ENCODE measurements around the gene PNPLA7.

Gene PNPLA7

DNA sequence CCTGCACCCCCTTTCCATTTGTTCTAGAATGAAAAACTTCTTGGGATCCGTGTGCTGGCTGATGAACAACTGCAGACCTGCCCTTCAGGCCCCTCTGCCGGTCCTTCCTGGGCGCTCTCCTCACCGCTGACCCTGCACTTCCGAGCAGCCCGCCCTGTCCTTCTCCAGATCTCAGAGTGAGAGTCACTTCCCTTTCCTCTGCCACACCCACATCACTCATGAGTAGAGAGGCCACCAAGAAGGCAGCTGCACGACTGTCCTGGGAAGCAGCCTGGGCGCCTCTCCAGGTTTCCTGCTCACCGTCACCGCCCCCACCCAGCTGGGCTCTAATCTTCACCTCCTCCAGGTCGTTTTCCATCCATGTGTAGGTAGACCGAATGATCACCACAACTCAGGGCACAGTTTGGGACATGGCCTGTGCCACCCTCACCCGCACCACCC, 56.1 kb downstream of the PNPLA7 start:
- DNase-seq (ENCODE audit: low spot score) = no peak

DNA sequence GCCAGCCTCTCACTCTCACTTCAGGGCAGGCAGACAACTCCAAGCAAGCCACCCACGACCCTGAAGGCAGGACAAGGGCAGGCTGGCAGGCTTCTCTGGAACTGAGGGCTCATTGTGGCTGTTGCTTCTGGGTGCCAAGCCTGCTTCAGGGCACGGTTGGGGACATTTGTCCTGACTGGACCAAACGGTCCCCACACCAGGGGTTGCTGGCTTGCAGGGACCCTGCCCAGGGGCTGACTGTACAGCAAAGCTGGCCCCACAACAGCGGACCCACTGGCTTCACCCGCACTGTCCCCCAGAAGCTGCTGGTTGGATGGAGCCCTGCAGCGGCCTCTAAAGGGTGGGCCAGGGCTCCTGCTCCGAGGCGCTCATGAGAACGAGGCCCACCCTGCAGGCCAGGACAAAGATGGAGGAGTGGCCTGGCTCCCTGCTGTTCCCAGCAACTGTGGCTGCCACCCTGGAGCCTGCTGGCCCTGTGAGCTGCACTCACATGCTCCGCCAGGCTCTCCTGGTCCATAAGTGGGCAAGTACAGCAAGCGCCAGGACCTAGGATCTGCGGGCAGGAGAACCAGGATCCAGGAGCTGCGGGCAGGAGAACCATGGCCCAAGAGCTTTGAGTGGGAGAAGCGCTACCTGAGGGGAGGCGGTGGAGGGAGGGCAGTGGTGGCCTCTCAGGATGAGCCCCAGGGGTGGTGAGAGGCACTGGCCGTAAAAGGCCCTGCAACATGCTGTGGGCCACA, 56.7 kb downstream of the PNPLA7 start:
- no peak for DNase-seq (ENCODE audit: low spot score)

DNA sequence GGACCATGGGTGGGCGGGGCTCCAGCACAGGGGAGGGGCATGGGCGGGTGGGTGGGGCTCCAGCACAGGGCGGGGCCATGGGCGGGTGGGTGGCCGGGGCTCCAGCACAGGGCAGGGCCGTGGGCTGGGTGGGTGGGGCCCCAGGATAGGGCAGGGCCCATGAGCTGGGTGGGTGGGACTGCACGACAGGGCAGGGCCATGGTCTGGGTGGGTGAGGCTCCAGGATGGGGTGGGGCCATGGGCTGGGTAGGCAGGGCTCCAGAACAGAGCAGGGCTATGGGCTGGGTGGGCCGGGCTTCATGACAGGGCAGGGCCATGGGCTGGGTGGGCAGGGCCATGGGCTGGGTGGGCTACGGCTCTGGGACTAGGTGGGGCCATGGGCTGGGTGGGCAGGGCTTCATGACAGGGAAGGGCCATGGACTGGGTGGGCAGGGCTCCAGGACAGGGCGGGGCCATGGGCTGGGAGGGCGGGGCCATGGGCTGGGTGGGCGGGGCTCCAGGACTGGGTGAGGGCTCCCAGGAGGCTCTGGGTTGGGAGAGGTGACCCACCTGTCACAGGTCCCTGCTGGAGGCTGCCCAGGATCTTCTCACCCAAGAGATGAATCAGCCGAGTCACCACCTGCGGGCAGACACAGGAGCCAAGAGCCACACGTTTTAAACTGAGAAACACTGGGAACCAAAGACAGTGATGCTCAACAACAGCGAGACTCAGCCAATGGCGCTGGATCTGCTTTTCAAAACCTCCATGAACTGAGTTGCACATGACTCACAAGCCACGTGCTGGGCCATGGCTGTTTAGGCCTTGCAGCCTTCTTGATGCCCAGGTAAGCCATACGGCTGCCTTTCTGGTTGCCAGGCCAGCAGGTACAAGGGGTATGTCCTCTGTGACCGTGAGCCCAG, 57.5 kb downstream of the PNPLA7 start:
- peak; percentile 97 for DNase-seq (ENCODE audit: low spot score)

DNA sequence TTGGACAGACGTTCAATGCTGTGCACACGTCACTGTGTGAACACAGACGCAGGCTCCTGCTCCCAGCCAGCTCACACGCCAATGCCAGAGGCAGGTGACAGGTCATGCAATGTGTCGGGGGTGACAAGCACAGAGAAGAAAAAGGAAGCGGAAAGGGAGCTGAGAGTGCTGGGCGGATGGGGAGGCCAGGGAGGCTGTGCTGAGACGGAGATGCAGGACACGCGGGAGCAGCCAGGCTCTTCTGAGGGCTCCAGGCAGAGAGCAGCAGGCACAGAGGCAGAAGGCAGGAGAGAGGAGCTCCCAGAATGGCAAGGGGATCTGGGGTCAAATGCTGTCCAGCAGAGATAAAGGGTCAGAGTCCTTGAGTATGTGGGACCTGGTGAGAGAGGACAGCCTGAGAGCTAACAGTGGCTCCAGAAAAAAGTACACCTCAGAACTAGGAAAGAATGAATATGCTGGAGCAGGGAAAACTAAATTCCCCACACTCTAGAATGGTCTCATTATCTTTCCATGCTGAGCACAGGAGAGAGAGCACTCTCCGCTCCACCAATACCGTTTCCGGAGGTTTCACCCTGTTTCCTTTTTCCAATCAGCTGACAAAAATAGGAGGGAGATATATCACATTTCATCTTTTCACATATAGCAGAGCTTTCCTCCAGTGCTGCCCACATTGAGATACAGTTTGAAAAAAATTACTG, 58.3 kb downstream of the PNPLA7 start:
- no peak for DNase-seq (ENCODE audit: low spot score)

DNA sequence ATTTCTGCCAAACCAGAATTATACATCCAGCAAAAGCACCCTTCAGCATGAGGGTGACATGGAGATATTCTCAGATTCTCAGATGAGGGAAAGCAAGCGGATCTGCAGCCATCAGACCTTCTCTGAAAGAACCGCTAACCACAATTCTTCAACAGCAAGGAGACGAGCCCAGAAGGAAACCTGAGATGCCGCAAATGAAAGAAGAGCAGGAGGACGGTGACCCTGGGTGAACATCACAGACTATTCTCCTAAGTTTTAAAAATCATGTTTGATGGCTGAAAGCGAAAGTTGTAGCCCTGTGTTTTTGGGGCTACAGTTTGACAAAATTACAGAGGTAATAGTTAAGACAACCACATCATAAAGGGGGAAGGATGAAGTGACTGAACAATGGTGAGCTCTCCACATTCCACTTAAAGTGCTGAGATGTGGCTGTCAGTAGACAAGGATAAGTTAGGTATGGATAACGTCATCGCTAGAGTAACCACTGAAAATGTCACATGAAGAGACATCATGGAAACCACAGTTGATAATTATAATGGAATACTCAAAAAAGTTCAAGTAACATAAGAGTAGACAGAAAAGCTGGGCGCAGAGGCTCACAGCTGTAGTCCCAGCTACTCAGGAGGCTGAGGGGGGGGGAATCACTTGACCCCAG, 59.5 kb downstream of the PNPLA7 start:
- DNase-seq (ENCODE audit: low spot score) = no peak

DNA sequence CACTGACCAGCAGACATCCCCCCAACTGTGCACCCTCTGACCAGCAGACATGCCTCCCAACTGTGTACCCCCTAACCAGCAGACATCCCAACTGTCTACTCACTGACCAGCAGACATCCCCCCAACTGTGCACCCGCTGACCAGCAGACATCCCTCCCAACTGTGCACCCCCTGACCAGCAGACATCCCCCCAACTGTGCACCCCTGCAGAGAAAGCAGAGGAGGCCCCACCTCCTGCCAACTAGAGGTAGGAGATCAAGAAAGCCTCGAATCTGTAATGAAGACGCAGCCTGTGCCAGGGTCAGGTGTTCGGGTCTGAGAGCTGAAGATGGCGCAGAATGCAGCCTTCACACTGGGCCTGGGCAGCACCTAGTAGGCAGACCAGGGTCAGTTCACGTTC, 61.3 kb downstream of the PNPLA7 start:
- DNase-seq (ENCODE audit: low spot score) = no peak

DNA sequence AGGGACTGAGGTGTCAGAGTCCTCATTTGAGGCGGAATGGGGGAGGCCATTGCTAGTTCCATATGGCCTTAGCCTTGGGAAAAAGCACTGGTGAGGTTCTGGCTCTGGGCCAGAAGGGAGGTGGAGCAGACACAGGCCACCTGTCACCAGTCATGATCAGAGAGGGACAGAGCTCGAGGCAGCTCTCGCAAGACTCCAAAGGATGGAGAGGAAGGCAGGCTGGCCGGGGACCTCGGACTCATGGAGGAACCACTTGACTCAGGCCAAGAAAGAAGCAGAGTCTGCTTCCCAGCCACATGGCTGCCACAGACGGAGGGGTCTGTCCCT, 61.9 kb downstream of the PNPLA7 start:
- DNase-seq (ENCODE audit: low spot score) = no peak

DNA sequence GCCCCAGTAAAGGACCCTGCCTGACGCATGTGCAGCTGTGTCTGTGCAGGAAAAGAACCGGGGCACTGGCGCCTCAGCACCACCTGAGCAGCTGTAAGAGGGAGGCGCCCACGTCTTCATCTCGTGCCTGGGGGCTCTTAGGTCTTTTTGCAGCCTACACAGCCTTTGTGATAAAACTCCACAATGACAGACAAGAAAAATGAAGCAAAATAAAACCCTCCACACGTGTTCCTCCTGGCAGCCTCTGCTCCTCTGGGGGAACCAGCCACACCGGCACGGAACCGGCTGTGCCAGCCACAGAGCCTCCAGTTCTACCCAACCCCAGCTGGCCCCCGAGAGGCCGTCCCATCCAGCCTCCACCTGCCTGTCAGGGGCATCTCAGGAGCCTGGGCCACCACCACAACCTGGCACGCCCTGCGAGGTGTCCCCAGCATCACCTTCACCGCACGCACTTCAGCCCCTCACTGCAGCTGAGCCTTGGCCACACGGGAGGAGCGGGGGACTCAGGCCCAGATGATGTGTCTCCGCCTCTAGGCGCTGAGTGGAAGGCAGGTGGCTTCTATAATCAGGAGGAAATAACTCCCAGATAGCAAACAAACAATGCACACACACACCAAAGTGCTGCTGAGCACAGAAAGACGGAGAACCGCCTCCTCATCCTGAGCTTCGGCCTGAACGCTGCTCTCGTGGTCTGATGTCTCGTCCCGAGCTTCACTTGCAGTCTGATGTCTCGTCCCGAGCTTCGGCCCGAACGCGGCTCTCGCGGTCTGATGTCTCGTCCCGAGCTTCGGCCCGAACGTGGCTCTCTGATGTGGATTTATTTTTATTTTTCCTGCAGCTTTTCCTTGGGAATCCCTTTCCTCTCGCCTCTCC, 62.5 kb downstream of the PNPLA7 start:
- no peak for DNase-seq (ENCODE audit: low spot score)

DNA sequence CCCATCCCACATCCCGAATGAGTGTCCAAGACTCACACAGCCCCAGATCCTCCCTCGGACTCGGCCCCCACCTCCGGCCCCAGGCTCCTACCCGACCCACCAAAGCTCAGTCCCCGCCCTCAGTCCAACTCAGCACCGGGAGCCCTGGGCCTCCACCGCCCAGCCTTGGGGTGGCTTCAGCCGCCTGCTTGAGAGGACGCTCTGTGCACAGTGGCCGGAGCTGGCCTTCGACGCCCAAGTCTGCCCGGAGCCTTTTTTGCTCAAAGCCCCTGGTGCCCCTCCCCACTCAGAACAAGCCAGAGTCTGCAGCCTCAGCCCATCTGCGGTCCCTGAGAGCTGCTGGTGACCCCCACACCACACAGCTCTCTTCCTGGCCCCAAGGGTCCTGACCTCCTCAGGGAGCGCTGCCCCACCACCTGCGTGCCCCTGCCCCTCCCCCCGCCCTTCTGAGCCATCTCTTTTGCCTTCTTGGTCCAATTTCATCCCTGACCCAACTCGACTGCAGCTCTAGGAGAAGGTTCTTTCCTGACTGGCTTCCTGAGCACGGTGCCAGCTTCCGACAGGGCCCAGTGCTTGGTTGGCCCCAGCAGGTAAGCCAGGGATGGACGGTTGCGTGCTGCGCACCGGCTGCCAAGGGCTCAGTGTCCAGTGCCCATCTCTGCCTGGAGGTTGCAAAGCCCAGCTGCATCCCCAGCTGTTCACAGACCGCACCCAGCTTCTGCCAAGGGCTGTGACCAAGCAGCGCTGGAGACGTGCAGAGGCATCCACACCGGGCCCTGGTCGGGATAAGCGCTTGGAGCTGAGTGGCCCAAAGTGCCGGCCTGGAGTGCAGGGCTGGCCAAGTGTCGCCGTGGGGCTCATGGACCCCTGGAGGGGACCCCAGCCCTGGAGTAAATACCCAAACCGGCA, 63.4 kb downstream of the PNPLA7 start:
- no peak for DNase-seq (ENCODE audit: low spot score)

DNA sequence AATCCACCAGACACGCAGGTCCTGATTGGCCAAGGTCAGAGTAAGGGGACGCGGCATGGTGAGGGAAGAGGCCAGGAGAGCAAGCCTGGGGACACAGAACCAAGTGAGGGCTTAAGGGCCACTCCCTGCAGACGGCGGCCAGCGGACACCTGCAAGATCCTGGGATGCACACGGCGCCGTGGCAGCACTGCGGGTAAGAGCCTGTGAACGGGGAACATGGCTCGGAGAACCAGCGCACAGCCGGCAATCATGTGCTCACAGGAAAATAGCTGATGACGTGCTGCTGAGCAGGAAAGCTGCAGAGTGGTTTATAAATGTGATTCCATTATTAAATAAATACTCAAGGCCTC, 64.1 kb downstream of the PNPLA7 start:
- no peak for DNase-seq (ENCODE audit: low spot score)

DNA sequence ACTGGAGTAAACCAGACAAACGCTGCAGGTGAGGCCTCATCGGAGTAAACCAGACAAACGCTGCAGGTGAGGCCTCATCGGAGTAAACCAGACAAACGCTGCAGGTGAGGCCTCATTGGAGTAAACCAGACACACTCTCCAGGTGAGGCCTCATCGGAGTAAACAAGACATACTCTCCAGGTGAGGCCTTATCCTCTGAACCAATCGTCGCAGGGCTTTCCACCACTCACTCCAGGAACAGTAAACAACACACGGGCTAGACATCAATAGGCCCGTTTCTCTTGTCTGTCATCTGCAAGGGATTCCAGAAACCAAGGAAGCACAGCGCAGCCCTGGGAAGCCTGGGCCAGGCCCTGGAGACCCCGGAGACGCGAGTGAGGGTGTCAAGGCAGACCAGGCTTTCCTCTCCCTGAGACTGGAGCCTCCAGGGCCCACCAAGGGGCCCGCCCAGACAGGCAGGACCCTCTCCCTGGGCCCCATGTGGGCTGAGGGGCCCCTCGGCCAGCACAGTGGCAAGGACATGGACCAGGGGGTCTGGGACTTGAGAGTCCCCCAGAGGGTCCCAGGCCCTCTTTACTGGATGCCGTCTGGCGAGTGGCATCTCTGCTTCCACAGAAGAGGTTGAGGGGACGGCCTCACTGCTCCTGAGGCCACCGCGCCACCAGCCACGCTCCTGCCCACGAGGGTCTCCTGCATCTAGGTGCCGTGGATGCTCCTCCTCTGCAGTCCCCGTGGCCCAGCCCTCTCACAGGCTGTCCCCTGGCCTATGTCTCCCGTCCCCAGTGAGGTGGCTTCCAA, 64.7 kb downstream of the PNPLA7 start:
- no peak for DNase-seq (ENCODE audit: low spot score)

DNA sequence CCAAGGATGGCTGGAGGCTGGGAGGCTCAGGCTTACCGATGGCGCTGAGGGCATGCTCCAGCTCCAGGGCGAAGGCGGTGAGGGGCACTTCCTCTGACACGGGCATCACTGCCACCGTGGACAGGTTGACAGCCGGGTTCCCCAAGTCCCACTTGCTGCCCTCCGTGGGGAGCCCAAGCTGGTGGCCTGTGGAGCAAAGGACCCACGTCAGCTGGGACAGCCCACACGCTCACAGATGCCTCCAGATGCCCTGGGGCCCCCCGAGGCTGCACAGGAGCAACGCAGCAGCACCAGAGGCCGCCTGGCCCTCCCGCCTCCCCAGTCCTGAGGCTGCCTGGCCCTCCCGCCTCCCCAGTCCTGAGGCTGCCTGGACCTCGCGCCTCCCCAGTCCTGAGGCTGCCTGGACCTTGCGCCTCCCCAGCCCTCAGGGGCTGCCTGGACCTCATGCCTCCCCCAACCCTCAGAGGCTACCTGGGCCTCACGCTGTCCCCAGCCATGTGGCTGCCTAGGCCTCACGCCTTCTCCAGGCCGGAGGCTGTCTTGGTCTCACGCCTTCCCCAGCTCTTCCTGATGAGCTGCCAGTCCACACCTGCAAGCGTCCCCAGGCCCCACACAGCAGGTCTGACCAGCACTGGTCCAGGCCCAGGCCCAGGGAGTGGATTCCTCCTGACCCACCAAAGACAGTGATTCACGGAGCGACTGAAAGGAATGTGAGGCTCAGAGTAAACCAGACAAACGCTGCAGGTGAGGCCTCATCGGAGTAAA, 65.5 kb downstream of the PNPLA7 start:
- DNase-seq (ENCODE audit: low spot score) = no peak

DNA sequence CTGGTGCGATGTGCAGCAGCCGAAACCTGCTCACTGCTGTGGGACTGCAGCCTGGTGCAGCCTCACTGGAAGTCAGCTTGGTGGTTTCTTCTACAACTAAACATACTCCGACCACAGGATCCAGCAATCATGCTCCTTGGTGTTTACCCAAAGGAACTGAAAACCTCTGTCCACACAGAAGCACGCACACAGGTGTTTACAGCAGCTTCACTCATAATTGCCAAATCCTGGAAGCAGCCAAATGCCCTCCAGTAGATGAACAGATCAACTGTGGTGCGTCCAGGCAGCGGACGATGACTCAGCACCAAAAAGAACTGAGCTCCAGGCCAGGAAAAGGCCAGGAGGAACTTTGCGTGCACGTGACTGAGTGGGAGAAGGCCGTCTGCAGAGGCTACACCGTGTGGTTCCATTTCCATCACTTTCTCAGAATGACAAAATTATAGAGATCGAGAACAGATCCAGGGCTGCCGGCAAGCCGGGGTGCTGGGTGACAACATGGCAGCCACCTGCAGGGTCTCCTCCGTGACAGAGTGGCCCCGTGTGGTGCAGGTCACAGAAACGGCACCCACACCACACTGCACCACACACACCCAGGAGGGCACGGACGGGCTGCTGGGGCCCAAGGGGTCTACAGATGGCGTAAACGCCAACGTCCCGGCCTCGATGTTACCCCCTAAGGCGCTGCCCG, 68.0 kb downstream of the PNPLA7 start:
- no peak for DNase-seq (ENCODE audit: low spot score)

DNA sequence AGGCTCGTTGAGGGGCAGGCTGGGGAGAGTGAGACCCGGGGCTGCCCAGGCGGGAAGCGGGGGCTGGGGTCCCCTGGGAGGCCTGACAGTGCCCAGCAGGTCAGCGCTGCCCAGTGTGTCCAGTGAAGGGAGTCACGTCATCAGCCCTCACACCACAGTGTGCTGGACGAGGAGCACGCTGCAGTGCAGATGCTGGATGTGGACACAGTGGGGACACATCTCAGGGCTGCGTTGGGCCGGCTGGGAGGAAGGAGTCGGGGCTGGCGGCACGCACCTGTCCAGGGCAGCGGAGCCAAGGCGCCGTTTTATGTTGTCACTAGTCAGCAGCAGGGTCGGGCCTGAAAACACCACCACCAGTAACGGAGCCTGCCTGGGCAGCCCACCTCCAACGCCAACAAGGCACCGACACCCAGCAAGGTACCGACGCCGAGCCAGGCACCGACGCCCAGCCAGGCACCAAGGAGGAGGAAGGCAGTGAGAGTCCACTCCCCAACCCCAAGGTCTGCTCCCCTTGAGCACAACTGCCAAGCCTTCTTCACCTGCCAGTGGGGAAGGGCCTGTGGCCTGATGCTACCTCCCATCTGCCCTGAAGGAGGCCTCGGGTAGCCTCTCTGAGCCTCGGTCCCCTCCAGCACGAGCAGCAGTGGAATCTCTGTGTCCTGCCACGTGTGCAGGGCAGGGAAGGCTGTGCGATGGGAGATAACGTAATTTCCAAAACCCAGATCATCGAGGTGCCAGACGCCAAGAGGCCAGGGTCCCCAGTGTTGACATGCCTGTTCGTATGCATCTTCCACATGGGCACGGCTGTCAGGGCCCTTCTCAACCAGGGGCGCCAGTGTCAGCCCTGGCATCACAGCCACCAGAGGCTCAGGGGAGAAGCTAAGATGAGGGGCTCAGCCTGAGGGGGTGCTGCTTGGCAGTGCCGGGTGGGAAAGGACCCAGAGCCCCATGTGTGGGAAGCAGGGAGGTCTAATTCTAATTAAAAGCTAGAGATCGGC, 69.2 kb downstream of the PNPLA7 start:
- DNase-seq (ENCODE audit: low spot score) = no peak

DNA sequence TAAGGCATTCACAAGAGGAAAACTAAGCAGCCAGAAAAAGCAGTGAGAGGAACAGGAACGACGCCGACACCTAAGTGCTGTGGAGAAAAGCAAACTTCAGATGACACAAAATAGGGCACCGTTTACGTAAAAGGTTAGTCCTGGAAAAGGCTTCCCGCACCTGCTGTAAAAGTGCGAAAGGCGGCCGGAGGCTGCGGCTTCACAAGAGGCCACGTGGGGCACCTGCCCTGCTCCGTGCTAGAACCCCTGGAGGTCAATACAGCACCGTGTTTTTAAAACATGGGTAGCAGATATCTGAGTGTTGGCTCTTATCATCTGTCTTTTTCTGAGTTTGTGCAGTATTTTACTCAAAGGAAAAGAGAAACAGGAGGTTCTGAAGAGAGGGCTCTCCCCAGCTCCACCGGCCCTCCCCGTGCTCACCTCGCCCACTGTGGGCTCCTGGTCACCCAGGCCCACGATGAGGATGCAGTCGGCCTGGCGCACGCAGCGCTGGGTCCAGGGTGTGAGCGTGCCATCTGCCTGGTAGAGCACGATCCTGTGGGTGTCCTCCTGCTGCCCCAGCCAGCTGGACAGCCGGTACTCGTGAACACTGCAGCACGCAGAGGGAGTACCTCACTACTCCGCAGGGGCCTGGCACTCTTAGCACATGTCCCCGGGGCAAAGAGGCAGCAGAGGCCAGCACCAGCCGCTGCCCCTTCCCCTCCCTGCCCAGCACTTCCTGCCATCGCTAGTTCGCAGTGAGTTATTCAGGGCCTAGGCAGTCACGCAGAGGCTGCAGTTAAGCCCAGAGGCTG, 70.1 kb downstream of the PNPLA7 start:
- DNase-seq (ENCODE audit: low spot score) = no peak
